CD4-positive, alpha-beta T cell treated with Interleukin-10 for 1 hour (primary cell): ENCODE measurements around the gene DNASE1L1.

Experiments
- DNase-seq: peaks from one replicate; pipeline ENCODE4 v3.0.0-alpha.2; 2020

DNASE1L1 gene

GRCh38 chrX:154365997-154366665, 42.9 kb downstream of the DNASE1L1 start:
- DNase-seq: no peak

DNA sequence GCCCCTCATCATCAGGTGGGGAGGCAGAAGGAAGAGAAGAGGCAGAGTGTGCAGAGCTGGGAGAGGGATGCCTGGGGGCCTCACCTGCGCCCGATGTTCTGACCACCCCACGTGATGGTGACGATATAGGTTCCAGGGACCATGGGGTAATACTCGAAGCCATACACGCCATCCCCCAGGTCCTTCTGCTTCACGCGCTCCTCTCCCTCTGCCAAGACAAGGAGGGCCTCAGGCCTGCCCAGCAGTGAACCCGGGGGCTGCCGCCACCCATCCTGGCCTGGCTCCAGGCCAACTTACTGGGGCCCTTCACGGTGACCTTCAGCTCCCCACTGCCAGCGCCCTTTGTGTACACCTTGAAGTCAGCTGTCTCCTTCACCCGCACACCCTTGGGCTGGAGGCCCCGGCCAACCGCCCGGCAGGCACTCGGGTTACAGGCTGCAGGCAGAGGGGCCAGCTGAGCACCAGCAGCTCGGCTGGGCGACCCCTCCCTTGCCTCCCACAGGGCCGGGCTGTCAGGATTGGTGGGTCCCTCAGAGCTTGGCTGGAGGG, 43.9 kb downstream of the DNASE1L1 start:
- no peak for DNase-seq

DNA sequence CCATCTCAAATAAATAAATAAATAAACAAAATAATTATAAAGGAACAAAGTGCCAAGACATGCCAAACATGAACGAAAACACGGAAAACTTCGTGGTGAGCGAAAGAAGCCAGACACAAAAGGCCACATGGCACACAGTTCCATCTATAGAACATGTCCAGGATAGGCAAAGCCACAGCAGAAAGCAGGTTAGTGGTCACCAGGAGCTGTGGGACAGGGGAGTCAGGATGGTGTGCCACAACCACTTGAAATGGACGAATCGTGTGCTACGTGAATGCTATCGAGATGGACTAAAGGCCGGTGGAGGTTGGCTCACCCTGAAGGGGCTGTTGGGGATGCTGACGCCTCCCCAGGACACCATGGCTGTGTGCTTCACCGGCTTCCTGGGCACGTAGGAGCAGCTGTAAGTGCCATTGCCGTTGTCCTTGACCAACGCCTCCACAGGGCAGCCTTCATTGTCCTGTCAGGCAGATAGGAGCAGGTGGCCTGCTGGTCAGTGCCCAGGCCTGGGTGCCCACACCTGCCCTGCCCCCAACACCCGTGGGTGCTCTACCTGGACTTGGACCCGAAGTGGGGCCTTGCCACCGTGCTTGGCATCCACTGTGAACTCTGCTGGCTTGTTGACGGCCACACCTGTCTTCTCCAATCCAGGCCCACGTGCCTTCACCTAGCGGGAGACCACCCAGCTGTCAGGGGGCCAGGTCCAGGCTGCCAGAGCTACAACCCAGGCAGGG, 45.2 kb downstream of the DNASE1L1 start:
- no peak for DNase-seq

GRCh38 chrX:154362085-154362742, 46.8 kb downstream of the DNASE1L1 start:
- DNase-seq: no peak

DNA sequence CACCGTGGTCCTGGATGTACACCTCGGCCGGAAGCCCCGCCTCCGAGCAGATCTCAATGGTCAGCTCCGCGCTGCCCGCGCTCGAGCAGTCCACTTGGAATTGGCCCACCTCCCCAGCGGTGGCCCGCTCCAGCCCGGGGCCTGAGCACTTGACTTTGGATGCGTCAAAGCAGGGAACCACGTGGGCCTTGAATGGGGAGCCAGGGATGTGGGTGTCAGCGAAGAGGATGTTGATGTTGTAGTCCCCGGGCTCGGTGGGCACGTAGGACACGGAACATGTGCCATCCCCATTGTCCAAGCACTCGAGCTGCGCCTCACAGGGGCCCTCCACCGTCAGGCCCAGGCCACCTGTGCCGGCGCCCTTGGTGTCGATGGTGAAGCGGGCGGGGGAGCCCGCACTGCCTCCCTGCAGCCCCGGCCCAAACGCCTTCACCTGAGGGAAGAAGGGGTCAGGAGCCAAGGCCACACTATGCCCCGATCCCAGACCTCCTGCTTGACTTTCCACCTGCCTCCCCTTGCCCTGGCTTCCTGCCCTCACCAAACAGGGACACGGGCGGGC, 48.8 kb downstream of the DNASE1L1 start:
- DNase-seq: no peak

DNA sequence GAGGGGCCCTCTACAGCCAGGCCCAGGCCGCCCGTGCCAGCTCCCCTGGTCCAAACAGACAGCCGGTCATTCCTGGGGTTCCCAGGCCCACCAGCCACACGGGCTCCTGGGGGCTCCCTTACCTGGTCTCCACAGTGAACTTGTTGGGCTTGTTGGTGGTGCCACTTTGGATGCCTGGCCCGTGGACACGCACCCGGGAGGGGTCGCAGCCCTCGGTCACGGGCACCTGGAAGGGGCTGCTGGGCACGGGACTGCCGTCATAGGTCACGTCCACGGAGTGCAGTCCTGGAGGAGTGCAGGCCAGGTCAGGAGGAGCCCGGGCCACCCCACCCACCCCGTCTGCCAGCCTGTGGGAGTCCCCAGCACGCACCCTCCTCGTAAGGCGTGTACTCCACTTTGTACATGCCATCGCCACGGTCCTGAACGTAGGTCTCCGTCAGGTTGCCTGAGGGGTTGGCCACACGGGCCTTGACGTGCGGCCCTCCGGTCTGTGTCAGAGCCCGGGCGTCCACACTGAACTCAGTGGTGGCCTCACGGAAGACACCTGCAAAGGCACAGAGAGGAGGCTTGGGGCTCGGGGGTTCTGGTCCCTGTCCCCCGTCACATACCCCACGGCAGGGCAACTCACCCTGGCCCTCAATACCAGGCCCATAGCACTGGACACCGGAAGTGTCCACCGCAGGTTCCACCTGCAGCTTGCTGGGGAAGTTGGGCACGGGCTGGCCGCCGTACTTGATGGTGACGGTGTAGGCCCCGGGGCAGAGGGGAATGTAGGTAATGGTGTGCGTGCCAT, 49.5 kb downstream of the DNASE1L1 start:
- DNase-seq: no peak

GRCh38 chrX:154358829-154359228, 50.2 kb downstream of the DNASE1L1 start:
- no peak for DNase-seq

DNA sequence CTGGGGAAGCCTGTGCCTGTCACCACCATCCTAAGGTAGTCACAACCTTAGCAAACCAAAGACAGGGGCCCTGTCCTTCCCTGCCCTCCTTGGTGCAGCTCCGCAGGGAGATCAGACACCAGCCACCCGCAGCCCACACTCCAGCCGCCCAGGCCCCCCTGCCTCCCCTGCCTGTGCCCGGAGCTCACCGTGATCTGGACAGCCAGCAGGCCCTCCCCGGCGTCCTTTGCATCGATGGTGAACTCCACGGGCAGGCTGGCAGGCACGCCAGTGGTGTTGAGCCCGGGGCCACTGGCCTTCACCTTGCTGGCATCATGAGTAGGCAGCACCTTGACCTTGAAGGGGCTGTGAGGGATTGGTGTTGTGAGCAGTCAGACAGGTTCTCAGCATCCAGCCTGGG, 51.0 kb downstream of the DNASE1L1 start:
- DNase-seq: no peak

DNA sequence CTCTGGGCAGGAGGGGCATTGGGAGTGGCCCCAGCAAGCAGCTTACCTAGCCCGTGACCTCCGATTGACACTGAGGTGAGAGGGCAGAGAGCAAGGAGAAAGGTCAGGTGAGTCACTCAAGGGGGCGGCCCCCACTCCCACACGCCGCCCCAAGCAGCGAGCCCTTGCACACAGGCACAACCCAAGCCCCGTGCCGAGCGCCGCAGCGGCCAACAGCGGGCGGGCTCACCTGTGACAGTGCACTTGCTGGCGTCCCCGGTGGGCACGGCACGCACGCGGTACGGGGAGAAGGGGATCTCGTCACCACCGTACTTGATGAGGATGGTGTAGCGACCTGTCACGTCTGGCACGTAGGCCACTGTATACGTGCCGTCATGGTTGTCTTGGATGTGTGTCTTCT, 51.8 kb downstream of the DNASE1L1 start:
- DNase-seq: no peak

GRCh38 chrX:154356596-154356995, 52.5 kb downstream of the DNASE1L1 start:
- DNase-seq: no peak

DNA sequence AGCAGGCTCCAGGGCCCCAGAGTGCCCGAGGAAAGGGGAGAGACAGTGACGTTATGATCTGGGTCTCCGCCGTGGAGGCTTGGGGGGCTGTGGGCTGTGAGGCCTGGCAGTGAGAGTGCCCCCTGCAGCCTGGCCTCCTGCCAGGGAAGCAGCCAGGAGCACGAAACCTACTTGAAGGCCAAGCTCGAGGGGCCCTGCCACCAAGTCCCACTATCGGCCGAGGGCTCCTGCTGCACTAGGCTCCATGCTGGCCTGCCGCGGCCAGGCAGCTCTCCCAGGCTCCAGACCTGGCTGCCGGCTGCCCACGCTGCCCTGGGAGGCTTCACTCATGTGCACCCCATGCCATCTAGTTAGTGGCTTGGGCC, 53.3 kb downstream of the DNASE1L1 start:
- DNase-seq: no peak

DNA sequence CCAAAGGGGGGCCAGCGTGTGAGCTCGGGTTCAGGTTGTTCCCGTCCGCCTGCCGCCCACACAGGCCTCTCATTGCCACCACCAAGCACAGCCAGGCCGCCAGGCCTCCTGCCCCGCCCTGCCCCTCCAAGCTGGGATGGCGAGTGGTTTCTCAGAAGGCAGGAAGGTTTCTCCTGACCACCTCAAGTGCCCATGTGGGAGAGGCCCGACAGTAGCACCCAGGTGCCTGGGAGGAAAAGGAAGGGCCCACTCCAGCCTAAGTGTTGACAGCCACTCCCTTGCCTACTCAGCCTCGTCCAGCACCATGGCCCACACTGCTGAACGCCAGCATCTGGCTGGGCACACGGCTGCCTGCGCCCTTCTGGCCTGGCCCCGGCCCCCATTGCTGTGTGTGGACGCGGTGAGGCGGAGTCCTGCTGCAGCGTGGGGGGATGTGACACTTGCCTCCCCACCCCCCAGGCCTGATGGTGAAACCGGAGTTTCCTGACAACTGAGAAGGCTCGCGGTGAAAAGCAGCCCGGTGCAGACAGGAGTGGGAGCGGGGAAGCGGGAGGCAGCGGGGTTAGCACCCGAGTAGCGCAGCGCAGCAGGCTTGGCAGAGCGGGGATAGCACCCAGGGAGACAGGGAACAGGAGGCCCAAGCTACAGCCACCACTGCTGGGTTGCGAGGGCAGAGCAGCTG, 53.8 kb downstream of the DNASE1L1 start:
- no peak for DNase-seq

GRCh38 chrX:154354516-154354915, 54.5 kb downstream of the DNASE1L1 start:
- no peak for DNase-seq

DNA sequence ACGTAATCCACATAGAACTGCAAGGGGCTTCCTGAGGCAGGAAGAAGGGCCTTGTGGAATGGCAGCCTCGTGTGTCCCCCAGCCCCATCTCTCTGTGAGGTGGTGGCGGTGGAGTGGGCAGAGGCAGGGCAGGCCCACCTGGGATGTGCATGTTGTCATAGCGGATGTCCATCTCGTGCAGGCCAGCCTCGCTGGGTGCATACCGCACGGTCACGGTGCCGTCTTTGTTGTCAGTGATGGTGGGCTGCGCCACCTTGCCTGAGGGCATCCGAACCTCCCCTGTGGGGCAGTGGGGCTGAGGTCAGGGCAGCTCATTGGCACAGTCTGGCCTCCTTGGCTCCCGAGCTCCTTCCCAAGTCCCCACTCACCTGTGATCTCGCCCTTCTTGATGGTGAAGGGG, 55.0 kb downstream of the DNASE1L1 start:
- DNase-seq: no peak

- DNase-seq: no peak
Measured at GRCh38 chrX:154353172-154353843, 55.7 kb downstream of the DNASE1L1 start.

- DNase-seq: no peak
Measured at GRCh38 chrX:154352466-154352865, 56.6 kb downstream of the DNASE1L1 start.

DNA sequence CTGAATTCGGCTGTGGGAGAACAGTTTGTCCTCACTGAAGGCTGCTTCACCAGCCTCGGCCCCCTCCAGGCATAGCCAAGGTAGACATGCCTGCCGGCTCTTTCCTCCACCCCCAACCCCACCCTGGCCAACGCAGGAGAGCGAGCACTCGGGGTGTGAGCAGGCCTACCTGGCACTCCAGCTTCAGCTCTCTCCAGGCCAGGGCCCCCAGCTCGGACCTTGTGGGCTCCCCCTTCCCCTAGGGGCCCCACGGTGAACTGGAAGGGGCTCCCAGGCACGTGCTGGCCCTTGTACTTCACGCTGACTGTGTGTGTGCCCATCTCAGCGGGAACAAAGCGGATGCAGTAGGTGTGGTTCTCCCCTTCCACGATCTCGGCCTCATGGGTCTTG, 57.0 kb downstream of the DNASE1L1 start:
- DNase-seq: no peak
